Epithelial cell of esophagus (primary cell): Measurements from ENCODE around the gene LYST.
A peak's percentile ranks its signal among the peaks of the same experiment; 100 is the strongest.

Experiments
- DNase-seq: peaks from one replicate; pipeline ENCODE4 v3.0.0; 2010; ENCODE audit warnings: low read depth
- H3K4me3 ChIP-seq: 2 replicates; pipeline ENCODE4 v1.5.1; 2011; ENCODE audit warnings: mild to moderate bottlenecking, low read length, control low read depth
- CTCF ChIP-seq: IDR thresholded peaks from 2 replicates; pipeline ENCODE4 v1.5.1; 2011; ENCODE audit warnings: low read depth, mild to moderate bottlenecking, low read length, control low read depth, inconsistent platforms; ENCODE audit not compliant: insufficient read depth; ENCODE audit errors: missing control alignments

The LYST gene

GRCh38 chr1:235822685-235823084 is 44.0 kb downstream of the LYST start:
- no peak for DNase-seq
- no peak overlapping the region for H3K4me3 ChIP-seq
- no peak for TF ChIP-seq CTCF

GRCh38 chr1:235821361-235821981 is 45.2 kb downstream of the LYST start:
- H3K4me3 ChIP-seq, result no peak overlapping the region
- DNase-seq, result peak; percentile 28
- TF ChIP-seq CTCF, result no peak

- no peak for TF ChIP-seq CTCF
- H3K4me3 ChIP-seq, result no peak overlapping the region
- DNase-seq, result no peak
These were observed 46.6 kb downstream of the LYST start for GRCh38 chr1:235820061-235820460.

GRCh38 chr1:235818632-235819136 is 48.0 kb downstream of the LYST start:
- DNase-seq, result no peak
- TF ChIP-seq CTCF, result no peak

GRCh38 chr1:235817101-235817728 is 49.5 kb downstream of the LYST start:
- no peak for TF ChIP-seq CTCF
- H3K4me3 ChIP-seq, result no peak overlapping the region
- DNase-seq, result no peak

More at GRCh38 chr1:235818632-235819136, 48.0 kb downstream of the LYST start:
- H3K4me3 ChIP-seq, result no peak overlapping the region

- no peak overlapping the region for H3K4me3 ChIP-seq
- DNase-seq, result no peak
- TF ChIP-seq CTCF, result no peak
These were observed 56.9 kb downstream of the LYST start for GRCh38 chr1:235809688-235810397.
